Mesodermal cell (in vitro differentiated cells): Measurements from ENCODE around the gene CHST11.

Source experiments
- H3K27ac ChIP-seq: 2 replicates; pipeline ENCODE4 v1.7.0; 2013; ENCODE audit warnings: mild to moderate bottlenecking, low read depth, low read length, moderate library complexity; ENCODE audit not compliant: severe bottlenecking
- H3K36me3 ChIP-seq: 2 replicates; pipeline ENCODE4 v1.7.1; 2013; ENCODE audit warnings: mild to moderate bottlenecking, low read length, moderate library complexity; ENCODE audit not compliant: control insufficient read depth, insufficient read depth
- H3K4me1 ChIP-seq: one replicate; pipeline ENCODE4 v1.7.1; 2013; ENCODE audit warnings: mild to moderate bottlenecking, low read length; ENCODE audit not compliant: insufficient read depth, control insufficient read depth, poor library complexity, severe bottlenecking
- H3K4me3 ChIP-seq: 2 replicates; pipeline ENCODE4 v1.7.0; 2013; ENCODE audit warnings: low read length, control low read depth, mild to moderate bottlenecking; ENCODE audit not compliant: insufficient read depth, poor library complexity, severe bottlenecking; ENCODE audit errors: extremely low read depth
- H3K9me3 ChIP-seq: 2 replicates; pipeline ENCODE4 v1.7.1; 2013; ENCODE audit warnings: mild to moderate bottlenecking, low read length, moderate library complexity; ENCODE audit not compliant: control insufficient read depth
- WGBS, 2 experiments: methylation state at CpG; one replicate each; pipeline ENCODE4 v1.1.5; 2013; ENCODE audit warnings: missing lambda C conversion rate in 2 of 2; ENCODE audit not compliant: insufficient coverage in 2 of 2; 5-methylcytosine and 5-hydroxymethylcytosine counted together

CHST11 gene

GRCh38 chr12:104575442-104576186 lies 118.9 kb downstream of the CHST11 start:
- no peaks in the 10 kb centered on the region for H3K36me3 ChIP-seq
- H3K9me3 ChIP-seq: no peaks in the 10 kb centered on the region
- H3K4me1 ChIP-seq: peaks cover 17% of the 10 kb centered on the region
- no peak overlapping the region for H3K27ac ChIP-seq
- no peak overlapping the region for H3K4me3 ChIP-seq
- 95 to 97% methylated on average over 7 to 10 of the region's 12 CpGs for WGBS, 2 experiments

DNA sequence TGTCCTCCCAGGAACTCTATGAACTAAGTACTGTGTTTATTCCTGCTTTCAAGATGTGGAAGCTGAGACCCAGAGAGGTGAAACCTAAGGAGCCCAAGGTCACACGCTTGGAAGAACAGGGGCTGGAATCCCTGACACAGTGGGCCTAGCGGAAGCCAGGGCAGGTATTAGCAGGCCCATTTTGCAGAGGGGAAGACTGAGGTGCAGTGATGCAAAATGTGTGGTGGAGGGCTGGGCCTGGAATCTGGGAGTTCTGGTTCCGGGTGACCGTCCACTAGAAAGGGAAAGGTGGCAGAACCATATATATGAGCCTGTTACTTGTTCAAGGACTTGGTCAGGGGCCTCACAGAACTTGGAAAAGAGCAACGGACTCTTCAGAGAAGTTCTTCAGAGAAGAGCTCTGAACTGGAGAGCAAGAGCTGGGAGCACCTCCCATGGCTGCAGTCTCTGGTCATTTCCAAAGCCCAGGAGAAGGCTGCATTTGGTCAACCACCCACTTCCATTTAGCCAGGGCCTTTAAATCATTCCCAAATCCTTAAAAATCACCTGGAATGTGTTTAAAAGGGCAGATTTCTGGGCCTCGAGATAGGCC lies 119.5 kb downstream of the CHST11 start:
- Histone ChIP-seq H3K27ac (no peak overlapping the region), H3K9me3 (no peaks in the 10 kb centered on the region), H3K4me3 (no peak overlapping the region), H3K4me1 (peaks cover 17% of the 10 kb centered on the region), H3K36me3 (no peaks in the 10 kb centered on the region)
- 94 to 95% methylated on average over 6 of the region's 6 CpGs for WGBS, 2 experiments

GRCh38 chr12:104576980-104577580 lies 120.3 kb downstream of the CHST11 start:
- no peak overlapping the region for H3K27ac ChIP-seq
- no peak overlapping the region for H3K4me3 ChIP-seq
- no peaks in the 10 kb centered on the region for H3K9me3 ChIP-seq
- no peaks in the 10 kb centered on the region for H3K36me3 ChIP-seq
- 92 to 95% methylated on average over 2 of the region's 6 CpGs for WGBS, 2 experiments
- H3K4me1 ChIP-seq: peaks cover 17% of the 10 kb centered on the region

DNA sequence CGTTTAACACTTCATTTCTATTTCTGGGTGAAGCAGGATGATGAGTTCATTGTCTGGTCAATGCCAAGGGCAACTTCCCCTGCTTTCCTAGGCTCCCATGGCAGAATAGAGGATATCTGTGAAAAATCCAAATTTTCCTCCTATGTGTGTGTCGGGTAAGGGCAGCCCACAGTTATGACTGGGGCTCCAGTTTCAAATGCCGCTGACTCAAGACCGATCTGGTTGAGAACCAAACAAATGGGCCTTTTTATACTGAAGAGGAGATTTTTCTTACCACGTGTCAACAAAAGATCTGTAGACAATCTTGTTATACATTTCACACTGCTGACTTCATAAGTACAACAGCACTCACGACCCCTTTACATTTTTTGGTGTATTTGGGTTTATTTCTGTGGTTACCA lies 120.8 kb downstream of the CHST11 start:
- Histone ChIP-seq H3K27ac (peak overlapping the region; percentile 63), H3K4me1 (peaks cover 17% of the 10 kb centered on the region), H3K36me3 (no peaks in the 10 kb centered on the region), H3K4me3 (no peak overlapping the region), H3K9me3 (no peaks in the 10 kb centered on the region)
- WGBS, 2 experiments: 76 to 90% methylated on average over 2 to 6 of the region's 6 CpGs

DNA sequence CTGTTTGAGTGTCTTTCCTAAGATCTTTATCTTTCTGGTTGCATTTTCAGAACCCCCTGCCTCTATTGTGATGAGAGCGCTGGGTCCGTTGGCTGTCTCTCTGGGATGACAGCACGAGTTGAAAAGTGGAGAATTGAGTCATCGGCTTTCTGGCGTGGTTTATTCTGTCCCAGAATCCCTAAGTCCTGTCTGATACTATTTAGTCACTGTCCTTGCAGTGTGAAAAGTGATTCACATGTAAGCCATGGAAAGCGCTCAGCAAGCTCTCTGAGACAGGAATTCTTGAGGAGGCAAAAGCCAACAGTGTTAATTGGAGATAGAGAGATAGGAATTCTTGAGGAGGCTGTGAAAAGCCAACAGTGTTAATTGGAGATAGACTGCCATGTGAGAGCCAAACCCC lies 121.7 kb downstream of the CHST11 start:
- H3K4me3 ChIP-seq: no peak overlapping the region
- H3K36me3 ChIP-seq: no peaks in the 10 kb centered on the region
- H3K9me3 ChIP-seq: no peaks in the 10 kb centered on the region
- H3K27ac ChIP-seq: peak overlapping the region; percentile 63
- H3K4me1 ChIP-seq: peaks cover 17% of the 10 kb centered on the region
- WGBS, 2 experiments: 38 to 52% methylated on average over 4 to 5 of the region's 6 CpGs

DNA sequence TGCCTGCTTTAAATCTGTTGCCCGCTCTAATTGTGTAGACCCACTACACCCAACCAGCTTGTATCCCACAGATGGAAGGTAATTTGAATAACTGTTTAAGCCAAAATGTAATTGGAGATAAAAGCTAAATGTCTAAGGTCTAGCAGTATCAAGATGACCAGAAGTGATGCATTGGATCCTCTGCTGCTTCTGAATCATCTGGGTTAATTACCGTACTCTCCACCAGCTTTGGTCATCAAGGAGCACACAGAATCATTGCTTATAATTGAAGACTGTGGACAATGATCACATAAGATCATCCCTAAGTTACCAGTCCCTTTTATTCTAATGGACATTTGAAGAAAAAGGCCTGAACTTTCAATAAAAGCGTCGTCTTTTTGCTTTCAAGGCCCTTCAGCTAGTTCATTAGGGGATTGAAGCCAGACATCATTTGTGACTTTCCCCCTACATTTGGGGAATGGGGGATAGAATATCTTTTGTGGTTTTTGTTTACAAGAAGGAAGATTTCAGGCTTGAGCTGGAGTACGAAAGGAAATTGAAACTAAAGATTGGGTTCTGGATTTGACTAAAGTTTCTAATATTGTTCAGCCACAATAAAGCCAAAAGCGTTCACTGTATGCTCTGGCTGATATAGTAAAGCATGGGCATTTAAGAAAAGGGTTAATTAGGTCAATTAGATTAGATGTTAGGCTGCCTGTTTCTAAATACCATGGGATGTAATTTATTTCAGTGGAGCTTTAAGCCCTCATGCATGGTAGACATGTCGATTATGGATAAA lies 123.2 kb downstream of the CHST11 start:
- WGBS, 2 experiments: 43 to 66% methylated on average over 2 to 4 of the region's 7 CpGs
- no peak overlapping the region for H3K27ac ChIP-seq
- H3K4me3 ChIP-seq: no peak overlapping the region
- H3K36me3 ChIP-seq: no peaks in the 10 kb centered on the region
- peaks cover 17% of the 10 kb centered on the region for H3K4me1 ChIP-seq
- no peaks in the 10 kb centered on the region for H3K9me3 ChIP-seq

DNA sequence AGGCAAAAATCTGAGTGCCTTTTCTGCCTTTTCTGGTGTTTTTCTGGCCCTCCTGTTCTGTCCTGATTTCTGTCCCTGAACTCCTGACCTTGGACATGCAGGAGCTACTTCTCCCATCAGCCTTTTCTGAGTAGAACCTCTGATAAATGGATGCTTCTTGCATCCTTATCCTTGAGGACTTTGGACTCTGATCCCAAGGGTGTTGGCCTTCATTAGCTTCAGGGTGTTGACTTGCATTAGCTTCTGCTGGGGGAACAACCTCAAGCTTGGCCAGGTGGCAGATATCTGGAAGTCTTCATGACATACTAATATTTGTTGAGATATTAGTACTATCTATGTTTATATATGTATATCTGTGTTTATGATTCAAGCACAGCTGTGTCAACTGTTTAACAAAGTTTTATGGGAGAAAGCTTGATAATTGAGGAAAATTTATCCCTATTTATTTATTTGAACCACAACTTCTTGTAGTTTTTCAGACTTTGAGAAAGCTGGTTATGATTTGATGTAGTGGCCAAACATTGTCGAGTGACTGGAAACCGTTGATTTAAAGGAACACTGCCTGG lies 124.3 kb downstream of the CHST11 start:
- Histone ChIP-seq H3K27ac (no peak overlapping the region), H3K4me1 (peaks cover 17% of the 10 kb centered on the region), H3K9me3 (no peaks in the 10 kb centered on the region), H3K4me3 (no peak overlapping the region), H3K36me3 (no peaks in the 10 kb centered on the region)
- 100% methylated on average over 2 of the region's 2 CpGs for WGBS, 2 experiments

DNA sequence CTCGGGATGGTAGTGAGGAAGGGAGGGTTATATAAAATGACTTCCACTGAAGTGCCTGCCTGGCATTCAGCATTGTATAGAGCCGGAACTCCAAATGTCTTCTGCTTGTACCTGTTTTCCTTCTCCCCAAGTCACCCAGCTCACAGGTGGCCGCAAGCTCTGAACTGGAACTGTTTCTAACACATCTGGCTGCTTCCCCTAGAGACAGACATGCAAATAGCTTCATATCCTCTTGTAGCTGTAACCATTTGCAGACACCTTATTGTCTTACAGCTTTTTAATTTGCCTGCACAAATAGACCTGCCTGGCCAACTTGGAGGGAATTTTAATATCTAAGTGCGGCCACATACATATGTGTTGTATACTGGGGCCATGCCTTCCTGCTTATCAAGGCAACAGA lies 126.0 kb downstream of the CHST11 start:
- no peaks in the 10 kb centered on the region for H3K9me3 ChIP-seq

DNA sequence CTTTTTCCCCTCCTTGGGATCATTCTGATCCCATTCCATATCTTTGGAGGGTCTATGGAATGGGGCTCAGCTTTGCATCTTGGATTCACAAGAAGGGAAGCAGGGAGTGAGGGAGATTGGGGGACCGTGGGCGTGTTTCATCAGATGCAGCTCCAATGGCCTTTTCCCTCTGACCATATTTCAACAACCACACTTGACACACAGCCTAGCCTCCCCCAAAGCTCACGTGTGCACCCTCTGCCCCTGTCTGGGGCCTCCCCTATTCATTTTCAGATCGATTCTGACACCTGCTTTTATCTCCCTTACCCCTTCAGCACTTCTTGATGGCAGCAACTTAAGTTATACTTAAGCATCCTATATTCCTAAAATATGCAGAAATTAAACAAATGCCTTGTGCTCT lies 126.6 kb downstream of the CHST11 start:
- peaks cover 11% of the 10 kb centered on the region for H3K4me1 ChIP-seq
- no peaks in the 10 kb centered on the region for H3K9me3 ChIP-seq
- WGBS, 2 experiments: 75 to 77% methylated on average over 2 to 4 of the region's 4 CpGs
- H3K4me3 ChIP-seq: no peak overlapping the region
- H3K36me3 ChIP-seq: no peaks in the 10 kb centered on the region
- no peak overlapping the region for H3K27ac ChIP-seq

More for the DNA sequence above, 126.0 kb downstream of the CHST11 start:
- 98 to 100% methylated on average over 3 of the region's 4 CpGs for WGBS, 2 experiments
- H3K27ac ChIP-seq: no peak overlapping the region
- H3K4me3 ChIP-seq: no peak overlapping the region
- H3K36me3 ChIP-seq: no peaks in the 10 kb centered on the region
- peaks cover 14% of the 10 kb centered on the region for H3K4me1 ChIP-seq

- 86 to 100% methylated on average over 1 to 2 of the region's 4 CpGs for WGBS, 2 experiments
- Histone ChIP-seq H3K4me1 (peaks cover 12% of the 10 kb centered on the region), H3K27ac (no peak overlapping the region)
Measured at GRCh38 chr12:104585448-104586055, 128.8 kb downstream of the CHST11 start.

More at GRCh38 chr12:104585448-104586055, 128.8 kb downstream of the CHST11 start:
- Histone ChIP-seq H3K4me3 (no peak overlapping the region), H3K36me3 (no peaks in the 10 kb centered on the region), H3K9me3 (no peaks in the 10 kb centered on the region)
